Epithelial cell of esophagus (primary cell): Measurements from ENCODE around the gene FBRSL1.
"Not testable (repeated sequence)": the region's sequence is repeated elsewhere in the genome, so short reads cannot be mapped to it uniquely, and the experiment has no call there.

Experiments used
- DNase-seq: peaks from one replicate; pipeline ENCODE4 v3.0.0; 2010; ENCODE audit warnings: low read depth
- H3K4me3 ChIP-seq: 2 replicates; pipeline ENCODE4 v1.5.1; 2011; ENCODE audit warnings: mild to moderate bottlenecking, low read length, control low read depth
- TF ChIP-seq, protein P1 (sequence below): IDR thresholded peaks from 2 replicates; pipeline ENCODE4 v1.5.1; 2011; ENCODE audit warnings: low read depth, mild to moderate bottlenecking, low read length, control low read depth, inconsistent platforms; ENCODE audit not compliant: insufficient read depth; ENCODE audit errors: missing control alignments

Gene FBRSL1

DNA sequence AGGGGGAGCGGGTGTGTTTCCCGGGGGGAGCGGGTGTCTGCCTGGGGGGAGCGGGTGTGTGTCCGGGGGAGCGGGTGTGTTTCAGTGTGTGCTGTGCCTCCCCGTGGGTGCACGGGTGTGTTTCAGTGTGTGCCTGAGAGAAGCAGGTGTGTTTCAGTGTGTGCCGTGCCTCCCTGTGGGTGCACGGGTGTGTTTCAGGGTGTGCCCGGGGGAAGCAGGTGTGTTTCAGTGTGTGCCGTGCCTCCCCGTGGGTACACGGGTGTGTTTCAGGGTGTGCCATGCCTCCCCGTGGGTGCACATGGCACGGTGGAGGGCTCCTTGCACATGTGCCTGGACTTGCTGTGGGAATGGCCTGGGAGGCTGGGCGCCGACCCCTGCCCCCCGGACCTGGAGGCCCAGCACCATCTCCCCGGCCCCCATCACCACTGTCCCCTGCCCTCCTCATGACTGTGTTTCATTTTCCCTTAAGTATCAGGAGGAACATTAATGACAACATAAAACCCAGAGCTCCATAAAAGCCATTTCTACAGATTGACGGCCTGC is 38.7 kb downstream of the FBRSL1 start:
- DNase-seq: no peak
- TF ChIP-seq, protein P1, sequence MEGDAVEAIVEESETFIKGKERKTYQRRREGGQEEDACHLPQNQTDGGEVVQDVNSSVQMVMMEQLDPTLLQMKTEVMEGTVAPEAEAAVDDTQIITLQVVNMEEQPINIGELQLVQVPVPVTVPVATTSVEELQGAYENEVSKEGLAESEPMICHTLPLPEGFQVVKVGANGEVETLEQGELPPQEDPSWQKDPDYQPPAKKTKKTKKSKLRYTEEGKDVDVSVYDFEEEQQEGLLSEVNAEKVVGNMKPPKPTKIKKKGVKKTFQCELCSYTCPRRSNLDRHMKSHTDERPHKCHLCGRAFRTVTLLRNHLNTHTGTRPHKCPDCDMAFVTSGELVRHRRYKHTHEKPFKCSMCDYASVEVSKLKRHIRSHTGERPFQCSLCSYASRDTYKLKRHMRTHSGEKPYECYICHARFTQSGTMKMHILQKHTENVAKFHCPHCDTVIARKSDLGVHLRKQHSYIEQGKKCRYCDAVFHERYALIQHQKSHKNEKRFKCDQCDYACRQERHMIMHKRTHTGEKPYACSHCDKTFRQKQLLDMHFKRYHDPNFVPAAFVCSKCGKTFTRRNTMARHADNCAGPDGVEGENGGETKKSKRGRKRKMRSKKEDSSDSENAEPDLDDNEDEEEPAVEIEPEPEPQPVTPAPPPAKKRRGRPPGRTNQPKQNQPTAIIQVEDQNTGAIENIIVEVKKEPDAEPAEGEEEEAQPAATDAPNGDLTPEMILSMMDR: no peak
- no peak overlapping the region for H3K4me3 ChIP-seq

DNA sequence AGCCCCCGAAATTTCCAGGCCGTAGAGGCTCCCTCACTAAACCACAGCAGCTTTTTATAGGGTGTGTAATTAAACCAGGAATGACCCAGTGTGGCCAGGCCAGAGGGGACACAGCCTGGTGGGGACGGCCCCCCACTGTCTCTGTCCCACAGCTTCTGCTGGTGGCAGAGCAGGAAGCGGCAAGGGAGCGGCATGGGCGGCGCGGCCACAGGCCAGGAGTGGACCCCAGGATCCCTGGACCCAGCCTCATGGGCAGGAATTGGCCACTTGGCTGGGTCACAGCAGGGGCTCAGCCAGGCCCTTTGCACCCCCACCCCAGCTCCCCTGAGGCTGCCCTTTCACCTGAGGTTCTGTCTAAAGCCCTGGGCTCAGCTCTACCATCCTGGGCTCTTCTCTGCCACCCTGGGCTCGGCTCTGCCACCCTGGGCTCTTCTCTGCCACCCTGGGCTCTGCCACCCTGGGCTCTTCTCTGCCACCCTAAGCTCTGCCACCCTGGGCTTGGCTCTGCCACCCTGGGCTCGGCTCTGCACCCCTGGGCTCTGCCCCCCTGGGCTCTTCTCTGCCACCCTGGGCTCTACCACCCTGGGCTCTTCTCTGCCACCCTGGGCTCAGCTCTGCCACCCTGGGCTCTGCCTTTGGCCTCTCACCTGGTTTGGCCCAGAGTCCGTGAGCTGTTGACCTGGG is 39.3 kb downstream of the FBRSL1 start:
- H3K4me3 ChIP-seq: no peak overlapping the region
- TF ChIP-seq, protein P1: no peak
- no peak for DNase-seq

DNA sequence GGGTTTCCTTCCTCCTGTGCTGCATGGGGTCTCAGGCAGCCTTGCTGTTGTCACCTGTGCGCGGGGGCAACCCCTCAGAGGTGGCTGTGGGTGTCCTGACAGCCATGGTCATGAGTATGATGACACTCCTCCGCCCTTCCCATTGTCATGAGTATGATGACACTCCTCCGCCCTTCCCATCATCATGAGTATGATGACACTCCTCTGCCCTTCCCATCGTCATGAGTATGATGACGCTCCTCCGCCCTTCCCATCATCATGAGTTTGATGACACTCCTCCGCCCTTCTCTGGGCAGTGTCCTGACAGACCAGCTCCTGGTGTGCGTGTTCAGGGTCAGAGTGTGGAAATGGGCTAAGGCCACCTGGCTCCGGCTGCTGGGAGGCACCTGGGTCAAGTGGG is 40.0 kb downstream of the FBRSL1 start:
- H3K4me3 ChIP-seq: no peak overlapping the region
- TF ChIP-seq, protein P1: no peak

DNA sequence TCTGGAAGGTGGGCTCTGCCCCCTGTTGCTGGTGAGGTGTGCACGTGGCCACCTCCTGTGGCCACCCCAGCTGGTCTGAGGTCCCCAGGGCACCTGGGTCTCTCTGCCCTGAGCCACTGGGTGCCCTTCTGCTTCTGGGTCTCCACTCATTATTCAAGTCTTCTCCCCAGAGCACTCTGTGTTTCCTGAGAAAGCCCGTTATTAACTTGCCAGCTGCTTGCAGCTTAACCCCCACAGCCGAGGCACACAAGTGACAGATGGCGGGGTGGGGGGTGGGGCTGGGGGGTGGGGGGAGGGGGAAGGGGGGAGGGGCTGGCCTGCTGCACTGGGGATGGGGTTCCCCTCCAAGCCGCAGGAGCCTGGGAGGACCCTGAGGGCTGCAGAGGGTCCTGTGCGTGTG is 40.5 kb downstream of the FBRSL1 start:
- H3K4me3 ChIP-seq: no peak overlapping the region
- TF ChIP-seq, protein P1: no peak
- DNase-seq: no peak

More for the DNA sequence above, 40.0 kb downstream of the FBRSL1 start:
- peak; percentile 41 for DNase-seq

DNA sequence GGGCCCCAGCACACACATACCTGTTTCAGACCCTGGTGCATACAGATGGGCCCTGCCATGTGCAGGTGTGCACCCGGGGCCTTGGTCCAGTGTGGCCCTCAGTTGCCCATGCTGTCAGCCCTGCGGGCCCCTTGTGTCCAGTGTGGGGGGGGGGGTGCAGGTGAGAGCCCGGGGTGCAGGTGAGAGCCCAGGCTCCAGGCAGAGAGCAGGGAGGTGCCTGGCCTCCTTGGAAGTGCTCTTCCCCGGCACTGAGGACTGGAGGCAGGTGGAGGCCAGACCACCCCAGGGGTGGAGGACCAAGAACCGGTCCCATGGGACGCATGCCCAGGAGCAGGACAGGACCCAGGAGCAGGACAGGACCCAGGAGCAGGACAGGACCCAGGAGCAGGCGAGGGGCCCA is 40.9 kb downstream of the FBRSL1 start:
- no peak for DNase-seq
- no peak overlapping the region for H3K4me3 ChIP-seq
- TF ChIP-seq, protein P1: no peak

DNA sequence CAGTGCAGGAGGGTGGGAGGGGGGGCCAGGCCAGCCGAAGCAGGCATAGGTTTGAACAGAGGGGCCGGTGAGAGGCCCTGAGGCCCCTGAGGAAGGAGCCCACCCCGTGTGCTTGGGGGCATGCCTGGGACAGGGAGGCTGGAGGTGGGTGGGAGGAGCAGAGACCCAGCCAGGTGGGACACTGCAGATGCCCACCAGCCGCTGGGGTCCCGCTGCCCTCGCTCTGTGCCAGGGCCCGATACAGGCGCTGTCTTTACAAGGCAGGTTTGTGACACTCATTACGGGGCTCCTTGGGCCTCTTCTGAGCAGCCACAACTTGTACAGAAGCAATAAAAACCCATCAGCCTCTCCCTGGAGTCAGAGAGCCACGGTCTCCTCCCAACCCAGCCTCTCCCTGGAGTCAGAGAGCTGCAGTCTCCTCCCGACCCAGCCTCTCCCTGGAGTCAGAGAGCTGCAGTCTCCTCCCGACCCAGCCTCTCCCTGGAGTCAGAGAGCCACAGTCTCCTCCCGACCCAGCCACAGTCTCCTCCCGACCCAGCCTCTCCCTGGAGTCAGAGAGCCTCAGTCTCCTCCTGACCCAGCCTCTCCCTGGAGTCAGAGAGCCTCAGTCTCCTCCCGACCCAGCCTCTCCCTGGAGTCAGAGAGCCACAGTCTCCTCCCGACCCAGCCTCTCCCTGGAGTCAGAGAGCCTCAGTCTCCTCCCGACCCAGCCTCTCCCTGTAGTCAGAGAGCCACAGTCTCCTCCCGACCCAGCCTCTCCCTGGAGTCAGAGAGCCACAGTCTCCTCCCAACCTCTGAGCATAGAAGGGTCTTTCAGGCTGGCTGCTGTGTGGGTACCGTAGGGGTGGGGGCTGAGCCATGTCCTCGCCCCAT is 43.0 kb downstream of the FBRSL1 start:
- DNase-seq, H3K4me3 ChIP-seq: not testable (repeated sequence)

DNA sequence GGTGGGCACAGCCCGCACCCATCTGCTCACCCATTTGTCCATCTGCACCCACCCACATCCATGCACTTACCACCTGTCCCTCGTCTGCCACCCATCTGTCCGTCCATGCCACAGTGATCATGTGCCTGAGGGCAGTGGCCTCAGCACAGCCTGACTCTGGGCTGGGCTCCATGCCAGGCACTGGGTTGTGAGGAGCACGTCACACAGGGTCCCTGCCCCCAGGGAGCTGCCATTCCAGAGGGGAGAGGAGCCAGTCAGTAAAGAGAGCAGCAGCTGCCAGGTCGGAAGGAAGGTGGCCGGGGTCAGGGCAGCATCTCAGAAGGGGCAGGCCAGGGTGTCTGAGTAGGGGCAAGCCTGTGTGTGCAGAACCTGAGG is 43.6 kb downstream of the FBRSL1 start:
- no peak overlapping the region for H3K4me3 ChIP-seq
- no peak for DNase-seq
- TF ChIP-seq, protein P1: no peak
